HG02763 (cell line): ENCODE data around the gene IMMP2L.

Source experiments
- ATAC-seq: cut with Tn5 transposase; IDR thresholded peaks from one replicate; pipeline ENCODE4 v1.9.1; 2021; ENCODE audit warnings: mild to moderate bottlenecking, moderate library complexity; ENCODE audit not compliant: unreplicated experiment

The IMMP2L gene

GRCh38 chr7:110905773-110906566 is 656.3 kb downstream of the IMMP2L start:
- ATAC-seq: no peak

- ATAC-seq: no peak
Observed at GRCh38 chr7:110898516-110898915, 663.8 kb downstream of the IMMP2L start.

GRCh38 chr7:110897538-110897937 is 664.8 kb downstream of the IMMP2L start:
- no peak for ATAC-seq

- ATAC-seq: no peak
Observed at GRCh38 chr7:110894111-110894510, 668.2 kb downstream of the IMMP2L start.

GRCh38 chr7:110891197-110891596 is 671.1 kb downstream of the IMMP2L start:
- ATAC-seq: no peak

GRCh38 chr7:110890101-110890500 is 672.2 kb downstream of the IMMP2L start:
- no peak for ATAC-seq

- no peak for ATAC-seq
Observed at GRCh38 chr7:110889335-110889734, 673.0 kb downstream of the IMMP2L start.

- ATAC-seq: no peak
Observed at GRCh38 chr7:110888641-110889040, 673.7 kb downstream of the IMMP2L start.

- ATAC-seq: no peak
Observed at GRCh38 chr7:110885474-110885873, 676.8 kb downstream of the IMMP2L start.

GRCh38 chr7:110881721-110882120 is 680.6 kb downstream of the IMMP2L start:
- ATAC-seq: no peak

- no peak for ATAC-seq
Observed at GRCh38 chr7:110880971-110881370, 681.3 kb downstream of the IMMP2L start.

- ATAC-seq: no peak
Observed at GRCh38 chr7:110877016-110877415, 685.3 kb downstream of the IMMP2L start.

- no peak for ATAC-seq
Observed at GRCh38 chr7:110875346-110875745, 686.9 kb downstream of the IMMP2L start.

GRCh38 chr7:110871856-110872255 is 690.4 kb downstream of the IMMP2L start:
- ATAC-seq: no peak

- no peak for ATAC-seq
Observed at GRCh38 chr7:110870926-110871325, 691.4 kb downstream of the IMMP2L start.

- no peak for ATAC-seq
Observed at GRCh38 chr7:110868458-110868857, 693.8 kb downstream of the IMMP2L start.

- no peak for ATAC-seq
Observed at GRCh38 chr7:110867771-110868170, 694.5 kb downstream of the IMMP2L start.

GRCh38 chr7:110863258-110863657 is 699.0 kb downstream of the IMMP2L start:
- no peak for ATAC-seq

- no peak for ATAC-seq
Observed at GRCh38 chr7:110861163-110861562, 701.1 kb downstream of the IMMP2L start.

- ATAC-seq: no peak
Observed at GRCh38 chr7:110857106-110857505, 705.2 kb downstream of the IMMP2L start.

- ATAC-seq: no peak
Observed at GRCh38 chr7:110856704-110857103, 705.6 kb downstream of the IMMP2L start.

GRCh38 chr7:110854651-110855050 is 707.6 kb downstream of the IMMP2L start:
- ATAC-seq: no peak

- ATAC-seq: no peak
Observed at GRCh38 chr7:110854166-110854565, 708.1 kb downstream of the IMMP2L start.
